Glutamatergic neuron (in vitro differentiated cells): ENCODE results near the gene STAM. TPM values are rescaled to one million over a fixed set of nuclear protein-coding genes. Genes with fewer than 3 reads are reported as not detected.

Source experiments
- DNase-seq: peaks from one replicate; pipeline ENCODE4 v3.0.0; 2022
- H3K27ac Mint-ChIP-seq: one replicate; pipeline ENCODE4 v1.8.0; 2020; ENCODE audit warnings: mild to moderate bottlenecking, mixed read lengths, inconsistent platforms; ENCODE audit not compliant: unreplicated experiment
- H3K27me3 Mint-ChIP-seq: one replicate; pipeline ENCODE4 v1.8.0; 2020; ENCODE audit warnings: mild to moderate bottlenecking, moderate library complexity, mixed read lengths, inconsistent platforms; ENCODE audit not compliant: unreplicated experiment
- H3K36me3 Mint-ChIP-seq: one replicate; pipeline ENCODE4 v1.8.0; 2020; ENCODE audit warnings: mild to moderate bottlenecking, mixed read lengths, inconsistent platforms; ENCODE audit not compliant: unreplicated experiment
- H3K4me1 Mint-ChIP-seq: one replicate; pipeline ENCODE4 v1.8.0; 2020; ENCODE audit warnings: mild to moderate bottlenecking, low read depth, mixed read lengths, inconsistent platforms; ENCODE audit not compliant: unreplicated experiment
- H3K4me3 Mint-ChIP-seq: one replicate; pipeline ENCODE4 v1.8.0; 2020; ENCODE audit warnings: mild to moderate bottlenecking, mixed read lengths, inconsistent platforms; ENCODE audit not compliant: unreplicated experiment
- H3K9me3 Mint-ChIP-seq: one replicate; pipeline ENCODE4 v1.8.0; 2020; ENCODE audit warnings: mild to moderate bottlenecking, moderate library complexity, mixed read lengths, inconsistent platforms; ENCODE audit not compliant: unreplicated experiment
- CTCF ChIP-seq: fragments of 200-600 bp; sonication (generic); IDR thresholded peaks from one replicate; pipeline ENCODE4 v1.5.0; 2021; ENCODE audit not compliant: partially characterized antibody, unreplicated experiment
- total RNA-seq: library from RNA; stranded (reverse); fragmentation: NEBNext Ultra II Directional; extraction: Animal tissue kit (Norgen Biotek cat#: 25700); gene quantifications from one replicate; pipeline ENCODE4 v1.2.1, GENCODE V29; 2021; ENCODE audit not compliant: unreplicated experiment

Gene STAM
- total RNA-seq, 1 donor from 2014 or later: 81.0 TPM

- TF ChIP-seq CTCF: no peak
- Mint-ChIP-seq H3K27ac (no peak overlapping the region), H3K36me3 (peaks cover 15% of the 10 kb centered on the region), H3K9me3 (no peaks in the 10 kb centered on the region), H3K27me3 (peaks cover 6% of the 10 kb centered on the region), H3K4me1 (no peaks in the 10 kb centered on the region), H3K4me3 (no peak overlapping the region)
- DNase-seq: no peak
Observed at GRCh38 chr10:17765602-17766001, 121.7 kb downstream of the STAM start.

Other genes starting within 250 kb of the STAM start
- gene ST8SIA6, start 189.6 kb upstream of the STAM start, total RNA-seq: not detected
- gene HACD1, start 26.8 kb upstream of the STAM start, total RNA-seq: 5.4 TPM
- gene TMEM236, start 108.0 kb downstream of the STAM start, total RNA-seq: 0.07 TPM
- gene MRC1, start 165.2 kb downstream of the STAM start, total RNA-seq: 7.9 TPM